ENCODE results near the gene SETD3.
A peak's percentile ranks its signal among the peaks of the same experiment; 100 is the strongest.

The SETD3 gene

GRCh38 chr14:99481745-99482099, 1.1 kb upstream of the SETD3 start:
- peak; percentile 61 for DNase-seq (ENCODE audit: low read depth)
- peak overlapping the region; percentile 99 for H3K4me3 ChIP-seq (ENCODE audit: low read length)
- TF ChIP-seq, protein P1, sequence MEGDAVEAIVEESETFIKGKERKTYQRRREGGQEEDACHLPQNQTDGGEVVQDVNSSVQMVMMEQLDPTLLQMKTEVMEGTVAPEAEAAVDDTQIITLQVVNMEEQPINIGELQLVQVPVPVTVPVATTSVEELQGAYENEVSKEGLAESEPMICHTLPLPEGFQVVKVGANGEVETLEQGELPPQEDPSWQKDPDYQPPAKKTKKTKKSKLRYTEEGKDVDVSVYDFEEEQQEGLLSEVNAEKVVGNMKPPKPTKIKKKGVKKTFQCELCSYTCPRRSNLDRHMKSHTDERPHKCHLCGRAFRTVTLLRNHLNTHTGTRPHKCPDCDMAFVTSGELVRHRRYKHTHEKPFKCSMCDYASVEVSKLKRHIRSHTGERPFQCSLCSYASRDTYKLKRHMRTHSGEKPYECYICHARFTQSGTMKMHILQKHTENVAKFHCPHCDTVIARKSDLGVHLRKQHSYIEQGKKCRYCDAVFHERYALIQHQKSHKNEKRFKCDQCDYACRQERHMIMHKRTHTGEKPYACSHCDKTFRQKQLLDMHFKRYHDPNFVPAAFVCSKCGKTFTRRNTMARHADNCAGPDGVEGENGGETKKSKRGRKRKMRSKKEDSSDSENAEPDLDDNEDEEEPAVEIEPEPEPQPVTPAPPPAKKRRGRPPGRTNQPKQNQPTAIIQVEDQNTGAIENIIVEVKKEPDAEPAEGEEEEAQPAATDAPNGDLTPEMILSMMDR (IDR thresholded peaks at IDR 0.05; ENCODE audit: insufficient read depth, low read depth, low read length, missing control alignments): no peak

DNA sequence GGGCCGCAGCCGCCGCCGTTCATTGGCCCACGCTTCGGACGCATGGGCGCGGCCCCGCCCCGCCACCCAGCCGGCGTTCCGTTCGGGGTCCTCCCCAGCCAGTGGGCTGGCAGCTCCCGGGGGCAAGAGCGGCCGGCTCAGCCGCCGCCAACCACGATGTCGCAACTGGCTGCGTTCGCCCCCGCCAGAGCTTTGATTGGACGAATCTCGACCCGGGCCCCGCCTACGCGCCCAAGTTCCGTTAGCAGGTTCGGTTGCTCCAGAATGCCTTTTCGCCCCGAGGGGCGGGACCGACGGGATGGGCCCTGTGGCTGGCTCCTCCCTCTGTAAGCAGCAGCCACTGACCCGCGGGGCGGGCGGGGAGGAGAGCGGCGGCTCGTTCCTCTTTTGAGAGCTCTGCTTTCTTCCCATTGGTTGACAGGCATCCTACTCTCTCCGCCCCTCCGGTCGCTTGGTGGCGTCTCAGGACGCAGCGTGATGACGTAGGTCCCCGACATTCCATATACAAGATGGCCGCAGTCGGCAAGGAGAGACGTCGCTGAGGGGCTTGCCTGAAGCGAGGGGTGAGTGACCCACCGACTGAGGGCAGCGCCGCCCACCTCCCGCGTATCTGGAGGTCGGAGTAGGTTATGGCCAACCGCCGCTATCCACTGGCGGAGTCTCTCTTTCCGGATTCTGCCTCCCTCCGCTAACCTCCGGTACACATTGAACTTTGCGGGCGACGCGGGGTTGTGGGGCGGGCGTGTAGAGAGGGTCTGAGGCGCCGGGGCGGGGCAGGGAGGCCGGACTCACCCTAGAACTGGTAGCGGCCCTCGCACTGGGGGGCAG, 472 bp upstream of the SETD3 start, which contains the start of gene CCNK:
Gene CCNK (plus strand): TSS at position 493 of the 828 bp plus-strand sequence. CDS start 11,269 bp downstream, outside the sequence.
- TF ChIP-seq, protein P1 (IDR thresholded peaks at IDR 0.05; ENCODE audit: insufficient read depth, low read depth, low read length, missing control alignments): no peak
- peak; percentile 100 for DNase-seq (ENCODE audit: low read depth)
- peak within 1 kb of the TSS; percentile 99 for H3K4me3 ChIP-seq (ENCODE audit: low read length)

- DNase-seq (ENCODE audit: low read depth): no peak
- TF ChIP-seq, protein P1 (IDR thresholded peaks at IDR 0.05; ENCODE audit: insufficient read depth, low read depth, low read length, missing control alignments): no peak
- H3K4me3 ChIP-seq (ENCODE audit: low read length): peak overlapping the region; percentile 70
These were observed 1.3 kb downstream of the SETD3 start for GRCh38 chr14:99479160-99479905.

DNA sequence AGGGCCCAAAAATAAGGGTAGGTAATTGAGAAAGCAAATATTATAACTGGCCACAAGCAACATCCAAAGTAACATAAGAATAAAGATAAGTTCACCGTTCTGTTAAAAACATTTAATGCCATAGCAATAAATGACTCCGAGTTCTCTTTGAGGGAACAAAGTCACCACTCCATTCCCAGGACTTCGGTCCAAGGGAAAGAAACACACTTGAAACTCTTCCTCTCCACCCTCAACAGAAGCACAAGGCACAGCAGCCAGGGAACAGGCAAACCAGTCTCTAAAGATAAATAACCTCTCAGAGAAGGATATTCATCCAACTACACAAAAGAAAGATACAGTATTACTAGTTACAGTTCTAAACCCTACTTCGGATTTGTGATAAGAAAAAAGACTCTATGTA, 2.5 kb downstream of the SETD3 start:
- H3K4me3 ChIP-seq (ENCODE audit: low read length): no peak overlapping the region
- TF ChIP-seq, protein P1 (IDR thresholded peaks at IDR 0.05; ENCODE audit: insufficient read depth, low read depth, low read length, missing control alignments): no peak
- no peak for DNase-seq (ENCODE audit: low read depth)

DNA sequence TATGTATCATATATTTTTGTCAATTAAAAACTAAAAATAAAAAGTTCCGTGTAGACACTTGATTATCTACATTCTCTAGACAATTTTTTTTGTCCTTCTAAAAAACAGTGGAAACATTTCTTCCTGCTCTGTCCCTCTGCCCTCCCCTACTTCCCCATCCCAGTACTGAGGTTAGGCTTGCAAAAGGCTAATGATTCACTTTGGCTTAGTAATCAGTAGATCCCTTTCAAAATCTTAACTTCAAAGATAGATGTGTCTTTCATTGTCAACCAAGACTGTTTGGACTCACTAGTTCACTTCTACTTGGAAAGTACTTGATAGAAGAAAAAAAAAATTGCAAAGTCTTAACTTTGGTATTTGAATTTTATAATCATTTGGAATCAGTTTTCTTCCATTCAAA, 3.8 kb downstream of the SETD3 start:
- DNase-seq (ENCODE audit: low read depth): peak; percentile 66
- no peak overlapping the region for H3K4me3 ChIP-seq (ENCODE audit: low read length)
- TF ChIP-seq, protein P1 (IDR thresholded peaks at IDR 0.05; ENCODE audit: insufficient read depth, low read depth, low read length, missing control alignments): no peak

GRCh38 chr14:99475660-99476059, 5.0 kb downstream of the SETD3 start:
- DNase-seq (ENCODE audit: low read depth): no peak

More at GRCh38 chr14:99475660-99476059, 5.0 kb downstream of the SETD3 start:
- TF ChIP-seq, protein P1 (IDR thresholded peaks at IDR 0.05; ENCODE audit: insufficient read depth, low read depth, low read length, missing control alignments): no peak
- H3K4me3 ChIP-seq (ENCODE audit: low read length): no peak overlapping the region

All from epithelial cell of esophagus (primary cell).